GM18502 (cell line): ENCODE data around the gene PMPCB.

Experiments
- ATAC-seq: cut with Tn5 transposase; IDR thresholded peaks from one replicate; pipeline ENCODE4 v1.9.1; 2021; ENCODE audit warnings: mild to moderate bottlenecking; ENCODE audit not compliant: unreplicated experiment, poor library complexity

Gene PMPCB

DNA sequence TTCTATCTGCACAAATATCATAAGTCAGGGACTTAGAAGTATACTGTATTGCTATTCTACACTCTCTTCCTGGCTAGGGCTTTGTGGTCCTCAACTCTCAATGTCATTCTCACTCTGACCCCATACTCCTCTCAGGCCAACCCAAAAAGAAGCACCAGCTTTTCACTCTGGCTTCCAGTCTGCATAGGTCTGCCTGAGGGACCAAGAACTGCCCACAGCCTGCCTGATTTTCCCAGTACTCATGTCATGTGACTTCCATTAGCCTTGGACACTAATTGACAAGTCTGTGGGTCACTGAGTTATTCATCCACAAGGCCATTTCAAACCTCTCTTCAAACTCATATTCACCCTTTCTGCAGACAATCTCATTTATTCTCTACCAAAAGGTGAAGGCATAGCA lies 19.8 kb downstream of the PMPCB start:
- no peak for ATAC-seq

DNA sequence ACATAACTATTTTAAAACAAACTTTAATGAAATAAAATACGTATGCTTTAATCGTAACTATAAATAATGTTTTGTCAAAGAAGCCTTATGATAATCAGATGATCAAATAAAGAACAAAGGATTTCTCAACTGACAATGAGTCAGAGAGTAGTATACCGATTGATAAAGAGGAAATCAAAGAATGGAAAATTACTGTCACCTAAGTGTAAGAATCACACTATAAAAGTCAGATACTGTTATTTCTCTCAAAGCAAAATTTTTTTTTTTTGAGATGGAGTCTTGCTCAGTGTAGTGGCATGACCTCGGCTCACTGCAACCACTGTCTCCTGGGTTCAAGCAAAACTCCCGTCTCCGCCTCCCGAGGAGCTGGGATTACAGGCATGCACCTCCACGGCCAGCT lies 28.5 kb downstream of the PMPCB start:
- ATAC-seq: no peak

DNA sequence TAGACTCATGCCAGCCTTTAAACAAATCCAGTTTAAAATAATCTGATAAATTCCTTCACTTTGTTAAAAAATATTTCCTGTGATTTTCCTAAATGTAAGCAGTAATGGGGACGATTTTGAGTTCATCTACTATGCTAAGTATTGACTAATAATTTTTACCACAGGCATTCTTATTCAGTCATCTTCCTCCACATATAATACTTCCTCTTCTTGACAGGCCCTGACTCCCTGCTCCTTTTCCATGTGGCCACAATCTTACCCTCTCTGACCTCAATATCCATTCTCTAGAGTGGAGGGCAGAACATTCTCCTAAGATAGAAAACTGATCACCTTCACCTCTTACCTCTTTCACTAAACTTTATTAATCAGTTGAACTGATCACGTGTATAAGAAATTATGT lies 39.5 kb downstream of the PMPCB start:
- ATAC-seq: no peak

DNA sequence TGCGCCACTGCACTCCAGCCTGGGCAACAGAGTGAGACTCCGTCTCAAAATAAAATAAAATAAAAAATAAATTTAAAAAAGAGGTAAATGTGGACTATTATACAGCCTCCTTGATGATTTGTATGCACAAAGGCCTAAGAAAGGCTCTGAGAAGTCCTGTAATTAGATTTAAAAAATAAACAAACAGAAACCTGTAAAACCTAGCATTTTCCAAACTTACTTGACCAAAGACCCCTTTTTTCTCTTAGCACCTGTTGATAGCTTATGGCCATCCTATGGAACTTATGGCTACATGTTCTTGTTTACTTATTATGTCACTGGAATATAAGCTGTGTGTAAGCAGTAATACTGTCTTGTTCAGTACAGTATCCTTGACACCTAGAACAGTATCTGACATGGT lies 41.6 kb downstream of the PMPCB start:
- ATAC-seq: no peak

DNA sequence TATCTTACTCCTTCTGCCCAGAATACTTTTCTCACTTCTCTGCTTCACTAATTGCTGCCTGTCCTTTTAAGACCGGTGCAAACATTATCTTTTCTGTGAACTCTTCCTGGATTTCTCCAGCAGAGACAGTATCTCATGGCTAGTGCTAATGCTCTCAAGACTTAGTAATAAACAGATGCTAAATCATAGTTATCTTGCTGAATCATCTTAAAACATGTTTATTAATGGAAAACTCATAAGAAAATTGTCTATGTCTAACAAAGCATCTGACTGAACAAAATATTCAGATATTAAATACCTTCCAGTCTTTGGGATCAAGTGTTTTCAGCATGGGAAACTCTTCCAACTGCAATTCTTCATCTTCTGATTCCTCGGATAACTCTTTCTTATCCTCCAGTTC lies 44.2 kb downstream of the PMPCB start:
- no peak for ATAC-seq

DNA sequence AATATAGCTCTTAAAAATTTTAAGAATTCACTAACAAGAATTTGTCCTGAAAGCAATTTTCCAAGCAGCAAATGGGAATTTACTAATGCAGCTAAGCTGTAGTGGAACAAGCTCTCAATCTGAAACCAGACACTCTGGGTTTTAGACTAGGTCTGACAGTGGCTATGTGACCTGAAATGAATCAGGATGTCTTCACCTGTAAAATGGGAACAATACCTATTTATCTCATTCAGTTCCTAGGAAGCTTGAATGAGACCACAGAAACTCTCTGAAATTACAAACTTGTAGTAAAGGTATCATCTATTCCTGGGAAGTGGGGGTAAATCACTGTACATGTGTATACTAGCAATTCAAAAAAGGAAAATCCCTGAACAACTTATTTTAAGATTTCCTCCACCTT lies 46.1 kb downstream of the PMPCB start:
- ATAC-seq: no peak

DNA sequence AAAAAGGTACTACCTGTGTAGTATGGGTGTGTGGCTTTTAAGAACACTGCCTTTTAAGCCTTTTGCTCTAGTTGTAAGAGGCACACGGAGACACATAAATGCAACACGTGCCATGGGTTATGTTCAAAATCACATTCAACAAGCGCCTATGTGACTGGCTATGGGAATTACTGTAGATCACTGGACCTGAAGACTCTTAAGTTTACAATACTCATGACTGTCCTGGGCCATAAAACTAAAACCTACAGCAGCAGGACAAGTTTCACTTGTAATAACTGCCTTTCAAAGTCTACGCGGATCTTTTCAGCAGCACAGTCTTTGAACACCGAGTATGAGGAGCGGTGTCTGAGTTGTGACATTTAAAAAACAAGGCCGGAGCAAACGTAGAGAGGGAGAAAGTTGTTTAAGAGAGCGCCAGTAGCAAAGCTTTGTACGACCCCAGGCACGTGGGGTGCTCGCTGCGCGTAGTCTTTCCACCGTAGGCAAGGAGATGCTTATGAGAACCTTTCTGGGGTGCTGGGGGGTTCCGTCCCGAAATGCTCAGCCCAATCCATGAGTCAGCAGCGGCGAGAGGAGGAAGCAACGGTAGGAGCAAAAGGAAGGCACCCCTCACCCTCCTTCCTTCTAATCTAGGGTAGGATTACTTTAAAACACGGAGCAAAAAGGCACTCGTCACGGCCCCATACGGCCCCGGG lies 46.7 kb downstream of the PMPCB start:
- peak; percentile 17 for ATAC-seq

DNA sequence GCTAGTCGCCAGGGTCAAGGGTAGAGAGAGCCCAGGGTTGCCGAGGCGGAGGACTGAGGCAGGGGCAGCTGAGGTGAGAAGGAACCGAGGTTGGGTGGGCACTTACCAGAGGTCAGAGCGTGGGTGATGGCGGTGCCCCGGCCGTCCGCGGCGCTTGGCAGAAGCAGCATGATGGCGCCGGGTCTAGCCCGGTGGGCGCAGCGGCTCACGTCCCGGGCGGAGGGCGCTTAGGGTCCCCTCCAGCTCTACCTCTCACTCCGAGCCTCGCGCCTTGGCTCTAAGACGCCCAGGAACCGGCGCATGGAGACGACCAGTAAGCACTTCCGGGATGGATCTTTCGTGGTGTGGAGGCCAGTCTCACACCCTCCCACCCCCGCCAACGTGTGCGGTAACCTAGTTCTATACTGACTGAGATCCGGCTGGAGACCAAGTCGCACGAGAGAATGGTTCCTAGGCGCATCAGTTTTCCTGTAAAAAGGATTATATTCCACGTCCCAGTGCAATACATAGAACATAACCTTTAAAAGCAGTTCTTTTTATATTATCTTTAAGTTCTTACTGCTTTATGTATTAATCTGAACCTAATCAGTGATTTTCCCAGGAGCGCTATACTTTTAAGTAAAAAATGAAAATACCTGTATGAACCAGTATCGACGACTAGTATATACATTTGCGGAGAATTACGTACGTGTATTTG lies 47.4 kb downstream of the PMPCB start, which contains the start of gene DNAJC2:
Gene DNAJC2 (minus strand): TSS at position 315 of the 697 bp plus-strand sequence. CDS start 145 bp downstream, at position 170.
- peak; percentile 80 for ATAC-seq

DNA sequence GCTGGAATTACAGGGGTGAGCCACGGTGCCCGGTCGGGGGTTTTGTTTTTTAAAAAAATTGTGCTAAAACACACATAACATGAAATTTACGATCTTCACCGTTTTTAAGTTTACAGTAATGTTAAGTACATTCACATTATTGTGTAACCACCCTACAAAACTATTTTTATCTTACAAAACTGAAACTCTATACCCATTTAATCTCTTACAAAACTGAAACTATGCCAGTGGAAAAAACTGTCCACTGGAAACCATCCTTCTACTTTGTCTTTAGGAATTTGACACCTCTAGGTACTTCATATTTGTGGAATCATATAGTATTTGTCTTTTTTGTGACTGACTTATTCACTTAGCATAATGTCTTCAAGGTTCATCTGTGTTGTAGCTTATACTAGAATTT lies 49.2 kb downstream of the PMPCB start:
- ATAC-seq: no peak

DNA sequence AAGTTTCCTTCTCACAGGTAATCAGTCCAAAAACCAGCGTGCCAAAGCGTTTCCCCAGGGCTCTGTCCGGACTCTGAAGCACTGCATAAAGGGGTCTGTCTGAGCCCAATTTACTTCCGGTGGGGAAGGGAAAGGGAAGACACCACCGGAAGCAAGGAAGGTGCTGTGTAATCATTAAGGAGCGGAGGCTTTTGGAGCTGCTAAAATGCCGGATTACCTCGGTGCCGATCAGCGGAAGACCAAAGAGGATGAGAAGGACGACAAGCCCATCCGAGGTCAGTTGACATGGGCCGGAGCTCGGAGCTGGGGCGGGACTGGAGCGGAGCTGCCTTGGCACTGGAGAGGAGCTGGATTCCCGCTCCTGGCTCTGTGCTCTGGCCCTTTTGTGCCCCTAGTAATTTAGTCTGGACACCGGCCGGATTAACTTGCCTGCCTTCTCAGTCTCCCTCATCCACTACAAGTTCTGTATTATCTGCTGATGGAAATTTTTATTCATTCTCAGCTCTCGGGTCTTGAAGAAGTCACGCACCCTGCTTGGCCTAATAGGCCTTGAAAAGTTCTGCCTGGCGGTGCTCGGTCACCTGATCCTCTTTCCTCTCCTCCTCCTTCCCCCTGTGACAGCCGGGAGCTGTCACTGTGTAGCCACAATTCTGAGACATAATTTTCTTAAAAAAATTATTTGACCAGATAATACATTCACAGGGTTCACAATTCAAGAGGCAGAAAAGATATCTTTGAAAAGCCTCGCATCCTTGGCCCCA lies 50.5 kb downstream of the PMPCB start, which contains the start of gene PSMC2:
Gene PSMC2 (plus strand): TSS at position 137 of the 761 bp plus-strand sequence. CDS start 69 bp downstream, at position 206.
- ATAC-seq: peak; percentile 67

DNA sequence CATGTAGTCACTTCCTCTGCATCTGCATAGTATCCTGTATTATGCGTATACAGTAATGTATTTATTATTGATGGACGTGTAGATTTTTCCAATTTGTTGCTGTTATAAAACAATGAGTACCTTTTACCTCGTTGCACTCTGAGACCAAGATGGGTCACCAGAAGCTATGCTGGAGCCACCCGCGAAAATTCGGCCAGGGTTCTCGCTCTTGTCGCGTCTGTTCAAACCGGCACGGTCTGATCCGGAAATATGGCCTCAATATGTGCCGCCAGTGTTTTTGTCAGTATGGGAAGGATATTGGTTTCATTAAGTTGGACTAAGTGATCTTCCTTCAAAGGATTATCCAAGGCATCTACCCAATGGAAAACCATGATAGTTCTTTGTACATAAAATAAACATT lies 51.2 kb downstream of the PMPCB start:
- ATAC-seq: no peak

DNA sequence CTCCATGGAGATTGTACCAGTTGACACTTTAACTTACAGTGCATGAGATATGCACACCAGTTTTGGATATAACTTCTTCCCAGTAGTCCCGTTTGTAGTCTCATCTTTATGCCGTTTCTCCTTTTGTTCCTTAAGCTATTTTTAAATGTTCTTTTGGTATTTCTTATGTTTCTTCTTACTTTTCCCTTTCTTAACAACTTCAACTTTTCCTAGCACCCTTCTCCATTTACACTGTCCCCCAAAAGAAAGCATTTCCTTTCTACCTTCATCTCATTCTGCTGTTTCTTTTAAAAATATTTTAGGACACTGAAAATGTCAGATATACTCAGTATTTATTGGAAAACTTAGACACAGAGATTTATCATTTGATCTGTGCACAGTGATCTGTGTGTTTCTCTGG lies 51.7 kb downstream of the PMPCB start:
- no peak for ATAC-seq

DNA sequence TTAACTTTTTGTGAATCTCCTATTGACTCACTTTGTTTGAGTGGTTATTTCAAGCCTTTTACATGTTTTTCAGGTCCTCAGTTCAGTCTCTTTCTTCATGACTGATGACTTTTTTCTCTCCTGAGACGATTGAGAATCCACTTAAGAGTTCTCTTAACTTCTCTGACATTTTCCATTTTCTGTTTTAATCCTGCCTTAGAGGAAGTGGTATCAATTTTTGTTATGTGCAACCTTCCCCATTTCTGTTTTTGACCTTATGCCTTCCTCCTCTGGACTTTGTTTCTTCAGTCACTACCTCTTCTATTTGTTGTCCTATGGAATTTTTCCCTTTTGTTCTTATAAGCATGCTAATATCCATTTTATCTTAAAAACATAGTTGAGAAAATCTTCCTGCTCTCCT lies 52.6 kb downstream of the PMPCB start:
- ATAC-seq: no peak
